B cell (primary cell): Measurements from ENCODE around the gene BRD4. TPM values are rescaled to one million over a fixed set of nuclear protein-coding genes. Genes with fewer than 3 reads are reported as not detected.

Source experiments
- ATAC-seq: fragments of 200-7000 bp; cut with Tn5 transposase; one replicate; pipeline ENCODE4 v1.10.0; 2021; ENCODE audit warnings: low read depth, mild to moderate bottlenecking, moderate number of reproducible peaks, moderate library complexity
- CTCF ChIA-PET: fragments of 350-600 bp; sonication (Branson Sonifier 250); formaldehyde crosslinking; loops from one replicate; lab custom pipeline; 2021; ENCODE audit warnings: antibody characterized with exemption, inconsistent platforms; lab: Charles Lee
- POLR2A ChIA-PET: fragments of 350-600 bp; sonication (Branson Sonifier 250); formaldehyde crosslinking; loops from one replicate; lab custom pipeline; 2021; ENCODE audit warnings: antibody characterized with exemption; lab: Charles Lee
- DNase-seq: peaks from one replicate; pipeline ENCODE4 v3.0.0; 2013
- H2AFZ ChIP-seq: 2 replicates; pipeline ENCODE4 v1.6.1; 2012; ENCODE audit warnings: mild to moderate bottlenecking, low read depth, low read length; ENCODE audit not compliant: insufficient read depth, poor library complexity, severe bottlenecking
- H3K27ac ChIP-seq, 2 donors: 1 replicate in 1 of 2; 2 replicates in 1 of 2; pipeline ENCODE4 v1.5.1; 2012 to 2013; ENCODE audit warnings: low read length in 2 of 2, mild to moderate bottlenecking in 2 of 2, moderate library complexity in 1 of 2
- H3K27me3 ChIP-seq, 4 experiments: fragments of 200-600 bp in 1 of 4; sonication (generic) in 1 of 4; replicated peaks in 1 of 4; 1 replicate in 2 of 4; 2 replicates in 2 of 4; pipeline versions ENCODE4 v1.6.1 to v1.7.0; 2013 to 2016; ENCODE audit warnings: low read length in 3 of 4, mild to moderate bottlenecking in 2 of 4, mixed read lengths in 1 of 4, moderate library complexity in 1 of 4; ENCODE audit not compliant: insufficient read depth in 4 of 4, control insufficient read depth in 3 of 4; ENCODE audit errors: control extremely low read depth in 1 of 4
- H3K36me3 ChIP-seq, 2 experiments: replicated peaks in 1 of 2; 1 replicate in 1 of 2; 2 replicates in 1 of 2; pipeline versions ENCODE4 v1.6.1 to v1.7.1; 2013; ENCODE audit warnings: low read length in 1 of 2; ENCODE audit not compliant: insufficient read depth in 2 of 2, control insufficient read depth in 1 of 2; ENCODE audit errors: control extremely low read depth in 1 of 2, extremely low read depth in 1 of 2
- H3K4me1 ChIP-seq, 2 donors: fragments of 200-600 bp in 1 of 2; sonication (generic) in 1 of 2; 1 replicate in 1 of 2; 2 replicates in 1 of 2; pipeline versions ENCODE4 v1.5.1 to v1.6.1; 2013 to 2017; ENCODE audit warnings: low read length in 2 of 2; ENCODE audit not compliant: control insufficient read depth in 2 of 2, insufficient read depth in 2 of 2
- H3K4me2 ChIP-seq: replicated peaks from 2 replicates; pipeline ENCODE3; 2012; ENCODE audit warnings: mild to moderate bottlenecking, low read depth, low read length; ENCODE audit not compliant: poor library complexity, severe bottlenecking
- H3K4me3 ChIP-seq, 5 experiments: fragments of 200-600 bp in 1 of 5; sonication (generic) in 1 of 5; 1 replicate in 3 of 5; 2 replicates in 2 of 5; pipeline versions ENCODE4 v1.5.1 to v1.7.0; 2011 to 2016; ENCODE audit warnings: low read length in 4 of 5, mild to moderate bottlenecking in 4 of 5, low read depth in 2 of 5, control low read depth in 1 of 5, moderate library complexity in 1 of 5; ENCODE audit not compliant: insufficient read depth in 1 of 5; ENCODE audit errors: control extremely low read depth in 1 of 5, extremely low read depth in 1 of 5
- H3K79me2 ChIP-seq: fragments of 200-600 bp; sonication (generic); one replicate; pipeline ENCODE4 v1.6.0; 2016; ENCODE audit warnings: low read length; ENCODE audit not compliant: control insufficient read depth, insufficient read depth
- H3K9ac ChIP-seq: fragments of 200-600 bp; sonication (generic); 2 replicates; pipeline ENCODE4 v1.6.1; 2017; ENCODE audit warnings: mild to moderate bottlenecking, low read length, moderate library complexity
- H3K9me3 ChIP-seq, 3 donors: one replicate each; pipeline versions ENCODE4 v1.6.1 to v1.7.1; 2013; ENCODE audit warnings: low read length in 2 of 3; ENCODE audit not compliant: control insufficient read depth in 2 of 3, insufficient read depth in 1 of 3; ENCODE audit errors: control extremely low read depth in 1 of 3
- H4K20me1 ChIP-seq: 2 replicates; pipeline ENCODE4 v1.6.0; 2012; ENCODE audit warnings: mild to moderate bottlenecking, low read length; ENCODE audit not compliant: insufficient read depth, control insufficient read depth, poor library complexity, severe bottlenecking
- H3K27ac Mint-ChIP-seq: one replicate; pipeline ENCODE4 v1.8.0; 2021; ENCODE audit warnings: mixed read lengths
- H3K27me3 Mint-ChIP-seq: one replicate; pipeline ENCODE4 v1.8.0; 2021; ENCODE audit warnings: mixed read lengths
- H3K4me1 Mint-ChIP-seq: one replicate; pipeline ENCODE4 v1.8.0; 2021; ENCODE audit warnings: mixed read lengths
- H3K4me3 Mint-ChIP-seq: one replicate; pipeline ENCODE4 v1.8.0; 2021; ENCODE audit warnings: mixed read lengths
- H3K9me3 Mint-ChIP-seq: one replicate; pipeline ENCODE4 v1.8.0; 2022; ENCODE audit warnings: mixed read lengths; ENCODE audit not compliant: insufficient read depth
- CTCF ChIP-seq: fragments of 200-600 bp; IDR thresholded peaks from one replicate; pipeline ENCODE4 v1.8.0; 2022; ENCODE audit warnings: antibody characterized with exemption, mild to moderate bottlenecking
- EZH2 ChIP-seq: IDR thresholded peaks from 2 replicates; pipeline ENCODE4 v1.6.1; 2012; ENCODE audit warnings: borderline replicate concordance, low read depth, mild to moderate bottlenecking, moderate library complexity, low read length; ENCODE audit not compliant: insufficient read depth, poor library complexity, severe bottlenecking
- WGBS: methylation state at CpG from one replicate; pipeline ENCODE4 v1.1.5; 2013; ENCODE audit warnings: missing lambda C conversion rate; ENCODE audit not compliant: insufficient coverage; 5-methylcytosine and 5-hydroxymethylcytosine counted together
- intact Hi-C: fragments of 100-400 bp; cut with micrococcal nuclease; formaldehyde crosslinking; loops from one replicate; pipeline ENCODE4 v1.10.0; 2022
- polyA plus RNA-seq: library from polyadenylated mRNA; depleted of rRNA; stranded (reverse); fragments of >200 nt; gene quantifications from 2 replicates; pipeline ENCODE4 v1.2.3, GENCODE V29; 2012
- total RNA-seq, 2 donors: library from RNA; stranded (reverse); fragments of 120-200 nt in 1 of 2; gene quantifications; 1 replicate in 1 of 2; 2 replicates in 1 of 2; pipeline versions ENCODE4 v1.2.3 to v1.2.4, GENCODE V29; 2013 to 2022

BRD4 gene
- total and polyA plus RNA-seq, 2 donors (not counting 1 experiment from before 2014, with no cell fraction given), result 30.7 to 209 TPM

GRCh38 chr19:15225760-15226159, 106.6 kb downstream of the BRD4 start:
- Histone ChIP-seq H3K9me3 (no peaks in the 10 kb centered on the region), H3K27me3 (peaks cover 0 to 21% (median 5%) of the 10 kb centered on the region in 4 experiments), H3K9ac (no peak overlapping the region), H3K4me1 (peaks cover 16 to 17% of the 10 kb centered on the region in 2 donors), H3K4me3 (no peak overlapping the region), H2AFZ (no peak overlapping the region), H3K36me3 (no peaks in the 10 kb centered on the region), H3K4me2 (no peak overlapping the region), H3K79me2 (no peaks in the 10 kb centered on the region), H4K20me1 (no peaks in the 10 kb centered on the region), H3K27ac (no peak overlapping the region)
- Mint-ChIP-seq H3K4me1 (peaks cover 18% of the 10 kb centered on the region), H3K9me3 (no peaks in the 10 kb centered on the region), H3K4me3 (no peak overlapping the region), H3K27me3 (peaks cover 14% of the 10 kb centered on the region), H3K27ac (no peak overlapping the region)
- DNase-seq, result no peak
- TF ChIP-seq EZH2, result no peak
- TF ChIP-seq CTCF, result no peak
- no peak for ATAC-seq
- WGBS, result 96% methylated on average over 4 of the region's 7 CpGs
- ChIA-PET CTCF (interaction anchor here (0.7 kb wide), 1 partner anchor 1492 kb away, joined by 4 read pairs; no protein-coding TSS in a partner anchor), POLR2A (no interaction called here)
- intact Hi-C loops, result no loop called here

DNA sequence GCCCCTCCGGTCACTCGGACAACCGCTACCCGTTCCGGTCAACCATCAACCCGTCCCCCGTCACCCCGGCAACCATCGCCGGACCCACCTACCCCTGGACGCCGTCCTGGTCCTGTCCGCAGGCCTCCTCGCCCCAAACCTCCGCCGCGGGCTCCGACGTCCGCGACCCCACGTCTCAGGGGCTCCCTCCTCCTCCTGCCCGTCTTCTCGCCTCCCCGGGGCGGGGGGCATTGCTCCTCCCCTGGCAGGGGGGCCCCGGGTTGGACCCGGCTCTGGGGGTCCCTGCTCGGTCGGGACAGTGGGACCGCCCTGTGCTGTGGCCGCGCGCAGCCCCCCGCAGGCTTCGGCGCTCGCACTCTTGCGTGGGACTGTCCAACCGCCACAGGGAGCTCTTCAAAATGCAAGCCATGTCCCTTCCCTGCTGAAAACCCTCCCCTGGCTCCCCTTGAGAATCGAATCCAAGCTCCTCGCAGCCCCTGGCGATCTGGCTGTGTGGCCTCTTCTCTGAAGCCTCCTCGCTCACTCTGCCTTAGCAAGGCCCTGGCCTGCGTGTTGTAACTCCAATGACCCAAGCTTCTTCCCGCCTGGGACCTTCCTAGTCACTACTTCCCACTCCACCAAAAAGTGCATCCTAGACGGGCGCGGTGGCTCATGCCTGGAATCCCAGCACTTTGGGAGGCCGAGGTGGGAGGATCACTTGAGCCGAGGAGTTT, 108.5 kb downstream of the BRD4 start:
- intact Hi-C loops, result no loop called here
- TF ChIP-seq CTCF (no peak), EZH2 (no peak)
- Histone ChIP-seq H3K9me3 (no peaks in the 10 kb centered on the region), H4K20me1 (no peaks in the 10 kb centered on the region), H3K27me3 (peaks cover 0 to 19% (median 5%) of the 10 kb centered on the region in 4 experiments), H2AFZ (peak overlapping the region; percentile 74), H3K4me3 (peak overlapping the region; percentile 30 to 70 (median 57)), H3K4me1 (peaks cover 16 to 17% of the 10 kb centered on the region in 2 donors), H3K4me2 (peak overlapping the region; percentile 99), H3K9ac (peak overlapping the region; percentile 64), H3K36me3 (no peaks in the 10 kb centered on the region), H3K27ac (no peak overlapping the region), H3K79me2 (no peaks in the 10 kb centered on the region)
- Mint-ChIP-seq H3K9me3 (no peaks in the 10 kb centered on the region), H3K4me1 (peaks cover 18% of the 10 kb centered on the region), H3K27ac (peak overlapping the region; percentile 53), H3K27me3 (peaks cover 18% of the 10 kb centered on the region), H3K4me3 (peak overlapping the region; percentile 91)
- ChIA-PET POLR2A (interaction anchor here (0.6 kb wide), 1 partner anchor 48 kb away, joined by 10 read pairs; no protein-coding TSS in a partner anchor), CTCF (no interaction called here)
- 14% methylated on average over 49 of the region's 51 CpGs for WGBS
- no peak for ATAC-seq
- DNase-seq, result no peak
